GM23338 (cell line): ENCODE data around the gene PTH1R. TPM values are rescaled to one million over a fixed set of nuclear protein-coding genes. Genes with fewer than 3 reads are reported as not detected.

ENCODE experiments used
- ATAC-seq: fragments of 200-7000 bp; cut with Tn5 transposase; 3 replicates; pipeline ENCODE4 v1.9.1; 2020
- DNase-seq: peaks from one replicate; pipeline ENCODE4 v3.0.0-alpha.2; 2015; ENCODE audit warnings: low spot score
- H2AFZ ChIP-seq: fragments of 200-600 bp; sonication (generic); 2 replicates; pipeline ENCODE4 v1.8.0; 2016; ENCODE audit warnings: antibody characterized with exemption, mild to moderate bottlenecking, moderate library complexity
- H3F3A ChIP-seq: fragments of 200-600 bp; sonication (generic); replicated peaks from 2 replicates; pipeline ENCODE4 v1.8.0; 2017; ENCODE audit warnings: antibody characterized with exemption, mixed run types, low read depth
- H3K27ac ChIP-seq: fragments of 200-600 bp; sonication (generic); 2 replicates; pipeline ENCODE4 v1.6.1; 2016; ENCODE audit warnings: low read depth
- H3K27me3 ChIP-seq: fragments of 200-600 bp; sonication (generic); 2 replicates; pipeline ENCODE4 v1.8.0; 2016; ENCODE audit warnings: mild to moderate bottlenecking, mixed run types, moderate library complexity; ENCODE audit not compliant: insufficient read depth
- H3K36me3 ChIP-seq: fragments of 200-600 bp; sonication (generic); 2 replicates; pipeline ENCODE4 v1.8.0; 2016; ENCODE audit warnings: mild to moderate bottlenecking; ENCODE audit not compliant: insufficient read depth
- H3K4me1 ChIP-seq: fragments of 200-600 bp; sonication (generic); 2 replicates; pipeline ENCODE4 v1.8.0; 2016; ENCODE audit warnings: mild to moderate bottlenecking, moderate library complexity; ENCODE audit not compliant: insufficient read depth
- H3K4me2 ChIP-seq: fragments of 200-600 bp; sonication (generic); 2 replicates; pipeline ENCODE4 v1.7.1; 2017; ENCODE audit warnings: mixed run types
- H3K4me3 ChIP-seq: fragments of 200-600 bp; sonication (generic); 2 replicates; pipeline ENCODE4 v1.6.1; 2016; ENCODE audit warnings: mixed run types
- H3K79me2 ChIP-seq: fragments of 200-600 bp; sonication (generic); replicated peaks from 2 replicates; pipeline ENCODE4 v1.8.0; 2017; ENCODE audit warnings: mild to moderate bottlenecking; ENCODE audit not compliant: insufficient read depth
- H3K9me2 ChIP-seq: fragments of 200-600 bp; sonication (generic); 2 replicates; pipeline ENCODE4 v1.8.0; 2017; ENCODE audit not compliant: insufficient read depth
- H4K20me1 ChIP-seq: fragments of 200-600 bp; sonication (generic); replicated peaks from 2 replicates; pipeline ENCODE4 v1.8.0; 2017; ENCODE audit warnings: mild to moderate bottlenecking; ENCODE audit not compliant: insufficient read depth
- H3K27ac Mint-ChIP-seq: 2 replicates; pipeline ENCODE4 v1.8.0; 2020; ENCODE audit warnings: inconsistent platforms, mild to moderate bottlenecking, moderate library complexity, mixed read lengths
- H3K27me3 Mint-ChIP-seq: 3 replicates; pipeline ENCODE4 v1.8.0; 2022; ENCODE audit warnings: low read depth, mild to moderate bottlenecking, moderate library complexity, mixed read lengths, inconsistent platforms; ENCODE audit not compliant: insufficient read depth, poor library complexity
- H3K36me3 Mint-ChIP-seq: 3 replicates; pipeline ENCODE4 v1.8.0; 2021; ENCODE audit warnings: low read depth, mild to moderate bottlenecking, inconsistent platforms, moderate library complexity, mixed read lengths
- H3K4me1 Mint-ChIP-seq: 3 replicates; pipeline ENCODE4 v1.8.0; 2020; ENCODE audit warnings: mild to moderate bottlenecking, inconsistent platforms, mixed read lengths
- H3K4me3 Mint-ChIP-seq: 3 replicates; pipeline ENCODE4 v1.8.0; 2021; ENCODE audit warnings: moderate library complexity, mild to moderate bottlenecking, inconsistent platforms, mixed read lengths
- H3K9me3 Mint-ChIP-seq: 3 replicates; pipeline ENCODE4 v1.8.0; 2020; ENCODE audit warnings: moderate library complexity, mild to moderate bottlenecking, inconsistent platforms, mixed read lengths
- CREB1 ChIP-seq: fragments of 250-450 bp; sonication (Bioruptor Pico); IDR thresholded peaks from 2 replicates; pipeline ENCODE4 v1.5.0; 2020; ENCODE audit warnings: low read depth, mild to moderate bottlenecking, moderate library complexity
- CTCF ChIP-seq, 2 experiments: fragments of 200-600 bp in 1 of 2; sonication (generic) in 1 of 2; conservative IDR thresholded peaks; 2 replicates each; pipeline versions ENCODE4 v1.5.1 to v1.6.1; 2016 to 2017; ENCODE audit warnings: antibody characterized with exemption in 2 of 2, low read depth in 2 of 2, mild to moderate bottlenecking in 2 of 2, moderate library complexity in 1 of 2
- ETS1 ChIP-seq: IDR thresholded peaks from 2 replicates; pipeline ENCODE4 v1.6.1; 2016; ENCODE audit warnings: antibody characterized with exemption
- EZH2phosphoT487 ChIP-seq: fragments of 200-600 bp; sonication (generic); IDR thresholded peaks from one replicate; pipeline ENCODE4 v1.8.1; 2018; ENCODE audit warnings: antibody characterized with exemption; ENCODE audit not compliant: unreplicated experiment
- JUNB ChIP-seq: IDR thresholded peaks from one replicate; pipeline ENCODE4 v1.6.1; 2016; ENCODE audit warnings: antibody characterized with exemption; ENCODE audit not compliant: unreplicated experiment
- POLR2AphosphoS5 ChIP-seq: IDR thresholded peaks from 2 replicates; pipeline ENCODE4 v1.6.1; 2016; ENCODE audit warnings: antibody characterized with exemption, low read depth
- REST ChIP-seq: IDR thresholded peaks from one replicate; pipeline ENCODE4 v1.6.1; 2018; ENCODE audit warnings: antibody characterized with exemption; ENCODE audit not compliant: unreplicated experiment
- STAT1 ChIP-seq: IDR thresholded peaks from one replicate; pipeline ENCODE4 v1.6.1; 2016; ENCODE audit warnings: antibody characterized with exemption; ENCODE audit not compliant: unreplicated experiment
- ZNF114 ChIP-seq: fragments of 250-450 bp; sonication (Bioruptor Pico); IDR thresholded peaks from 2 replicates; pipeline ENCODE4 v1.5.0; 2020; ENCODE audit warnings: mild to moderate bottlenecking, moderate library complexity
- ZNF331 ChIP-seq: fragments of 250-450 bp; sonication (Bioruptor Pico); IDR thresholded peaks from 2 replicates; pipeline ENCODE4 v1.5.0; 2020; ENCODE audit warnings: low read depth, mild to moderate bottlenecking, moderate library complexity
- ZNF462 ChIP-seq: fragments of 250-450 bp; sonication (Bioruptor Pico); IDR thresholded peaks from 2 replicates; pipeline ENCODE4 v1.5.0; 2020; ENCODE audit warnings: mild to moderate bottlenecking, moderate library complexity
- polyA plus RNA-seq: library from polyadenylated mRNA; unstranded; fragments of >200 nt; fragmentation: Nextera tagmentation; extraction: Ambion mirVana; gene quantifications from 2 replicates; pipeline ENCODE4 v1.2.1, GENCODE V29; 2016
- total RNA-seq: library from RNA; depleted of rRNA; stranded (reverse); fragments of >200 nt; shearing (Covaris generic); gene quantifications from 2 replicates; pipeline ENCODE4 v1.2.3, GENCODE V29; 2014

PTH1R gene
- total and polyA plus RNA-seq, 2 experiments from 2014 or later: 1.3 to 1.9 TPM

GRCh38 chr3:46878781-46879436, 1.4 kb downstream of the PTH1R start:
- Mint-ChIP-seq H3K36me3 (no peaks in the 10 kb centered on the region; the same call in 2 of the 3 replicates), H3K27ac (no peak overlapping the region), H3K4me1 (peaks cover 10% of the 10 kb centered on the region), H3K4me3 (no peak overlapping the region), H3K9me3 (no peaks in the 10 kb centered on the region), H3K27me3 (peaks cover 60% of the 10 kb centered on the region)
- Histone ChIP-seq H3K9me2 (no peaks in the 10 kb centered on the region), H3K27ac (no peak overlapping the region), H3K27me3 (peaks cover 56% of the 10 kb centered on the region), H3K4me3 (no peak overlapping the region), H3K4me2 (no peak overlapping the region), H3F3A (no peaks in the 10 kb centered on the region), H3K36me3 (no peaks in the 10 kb centered on the region), H3K4me1 (peaks cover 5% of the 10 kb centered on the region), H2AFZ (no peak overlapping the region), H4K20me1 (no peaks in the 10 kb centered on the region), H3K79me2 (no peaks in the 10 kb centered on the region)
- TF ChIP-seq ZNF114 (CRISPR knock-in tag): no peak
- TF ChIP-seq EZH2phosphoT487: no peak
- no peak for TF ChIP-seq CREB1
- TF ChIP-seq POLR2AphosphoS5: no peak
- no peak for TF ChIP-seq ETS1
- TF ChIP-seq REST: no peak
- no peak for TF ChIP-seq JUNB
- no peak for TF ChIP-seq CTCF (conservative IDR thresholded peaks at IDR 0.05; ENCODE audit: low read depth in 2 of 2)
- no peak for TF ChIP-seq ZNF462 (CRISPR knock-in tag)
- TF ChIP-seq ZNF331: no peak
- TF ChIP-seq STAT1: no peak
- DNase-seq (no peak), ATAC-seq (peak; percentile 12; the same call in 2 of the 3 replicates)
